SKM-1 (cell line): ENCODE data around the gene CWC15.
"Not testable (repeated sequence)": the region's sequence is repeated elsewhere in the genome, so short reads cannot be mapped to it uniquely, and the experiment has no call there.

Source experiments
- DNase-seq: peaks from one replicate; lab custom pipeline; 2025; ENCODE audit not compliant: unreplicated experiment; lab: John Stamatoyannopoulos, UW

The CWC15 gene

GRCh38 chr11:94956963-94957362 is 16.4 kb downstream of the CWC15 start:
- no peak for DNase-seq

- no peak for DNase-seq
Observed at GRCh38 chr11:94954753-94955152, 18.6 kb downstream of the CWC15 start.

- DNase-seq, result peak; percentile 57
Observed at GRCh38 chr11:94948070-94948617, 25.2 kb downstream of the CWC15 start.

- no peak for DNase-seq
Observed at GRCh38 chr11:94946812-94947211, 26.5 kb downstream of the CWC15 start.

- no peak for DNase-seq
Observed at GRCh38 chr11:94941131-94941530, 32.2 kb downstream of the CWC15 start.

- DNase-seq, result no peak
Observed at GRCh38 chr11:94939346-94939745, 34.0 kb downstream of the CWC15 start.

- DNase-seq, result no peak
Observed at GRCh38 chr11:94938095-94939055, 35.0 kb downstream of the CWC15 start.

GRCh38 chr11:94934846-94935245 is 38.5 kb downstream of the CWC15 start:
- no peak for DNase-seq

GRCh38 chr11:94934362-94934761 is 39.0 kb downstream of the CWC15 start:
- no peak for DNase-seq

- DNase-seq, result no peak
Observed at GRCh38 chr11:94933223-94934130, 39.9 kb downstream of the CWC15 start.

- no peak for DNase-seq
Observed at GRCh38 chr11:94932503-94932902, 40.9 kb downstream of the CWC15 start.

GRCh38 chr11:94932072-94932471 is 41.3 kb downstream of the CWC15 start:
- DNase-seq, result not testable (repeated sequence)

GRCh38 chr11:94928117-94928990 is 45.0 kb downstream of the CWC15 start:
- DNase-seq, result no peak

GRCh38 chr11:94926698-94927237 is 46.6 kb downstream of the CWC15 start:
- DNase-seq, result peak; percentile 3

GRCh38 chr11:94926271-94926625 is 47.1 kb downstream of the CWC15 start:
- no peak for DNase-seq

- no peak for DNase-seq
Observed at GRCh38 chr11:94925422-94926270, 47.7 kb downstream of the CWC15 start.

- DNase-seq, result no peak
Observed at GRCh38 chr11:94924612-94925011, 48.7 kb downstream of the CWC15 start.

- no peak for DNase-seq
Observed at GRCh38 chr11:94924171-94924572, 49.2 kb downstream of the CWC15 start.

- no peak for DNase-seq
Observed at GRCh38 chr11:94923004-94923334, 50.4 kb downstream of the CWC15 start.
